ENCODE measurements around the gene HNF4A. TPM values are rescaled to one million over a fixed set of nuclear protein-coding genes. Genes with fewer than 3 reads are reported as not detected.

HNF4A gene
- total RNA-seq, 1 experiment from 2014 or later, result 0.13 TPM

- POLR2A ChIA-PET (ENCODE audit: unreplicated experiment), result no interaction called here
- Histone ChIP-seq H3K79me2 (ENCODE audit: low read depth) (no peaks in the 10 kb centered on the region), H3K9me3 (ENCODE audit: insufficient read depth, low read depth) (no peaks in the 10 kb centered on the region), H3K4me2 (no peak overlapping the region), H3K4me1 (replicated peaks; ENCODE audit: insufficient read depth) (no peaks in the 10 kb centered on the region), H3K36me3 (ENCODE audit: low read depth) (no peaks in the 10 kb centered on the region), H4K20me1 (ENCODE audit: insufficient read depth) (no peaks in the 10 kb centered on the region), H3F3A (ENCODE audit: insufficient read depth, low read depth) (no peaks in the 10 kb centered on the region), H3K4me3 (no peak overlapping the region), H3K27ac (no peak overlapping the region), H3K9me2 (ENCODE audit: insufficient read depth) (no peaks in the 10 kb centered on the region), H3K27me3 (ENCODE audit: insufficient read depth, low read depth) (peaks cover 25% of the 10 kb centered on the region; the same call in 1 of the 2 replicates), H2AFZ (no peak overlapping the region)
- intact Hi-C loops (cut with micrococcal nuclease; ENCODE audit: unreplicated experiment), result no loop called here
- TF ChIP-seq CTCF (conservative IDR thresholded peaks at IDR 0.05) (no peak), EZH2 (IDR thresholded peaks at IDR 0.05; ENCODE audit: low read depth) (no peak)
- CTCF ChIA-PET, result no interaction called here
- BruUV-seq (replicated peaks), result no TSS peak
- no peak for DNase-seq
Observed at GRCh38 chr20:44336086-44336485, 19.4 kb upstream of the HNF4A start.

- BruUV-seq (replicated peaks), result no TSS peak
- ChIA-PET POLR2A (ENCODE audit: unreplicated experiment) (no interaction called here), CTCF (no interaction called here)
- no peaks in the 10 kb centered on the region for H4K20me1 ChIP-seq (ENCODE audit: insufficient read depth)
- TF ChIP-seq CTCF (conservative IDR thresholded peaks at IDR 0.05), result no peak
- no peak for TF ChIP-seq EZH2 (IDR thresholded peaks at IDR 0.05; ENCODE audit: low read depth)
- H3K27ac ChIP-seq, result no peak within 1 kb of the TSS
- no peaks in the 10 kb centered on the region for H3K79me2 ChIP-seq (ENCODE audit: low read depth)
- peaks cover 25% of the 10 kb centered on the region; the same call in 1 of the 2 replicates for H3K27me3 ChIP-seq (ENCODE audit: insufficient read depth, low read depth)
- DNase-seq, result no peak
- no peaks in the 10 kb centered on the region for H3K9me2 ChIP-seq (ENCODE audit: insufficient read depth)
- no peak within 1 kb of the TSS for H3K4me2 ChIP-seq
- no peaks in the 10 kb centered on the region for H3K36me3 ChIP-seq (ENCODE audit: low read depth)
- H3F3A ChIP-seq (ENCODE audit: insufficient read depth, low read depth), result no peaks in the 10 kb centered on the region
- no peak within 1 kb of the TSS for H2AFZ ChIP-seq
- H3K4me1 ChIP-seq (replicated peaks; ENCODE audit: insufficient read depth), result no peaks in the 10 kb centered on the region
- H3K4me3 ChIP-seq, result no peak within 1 kb of the TSS
- H3K9me3 ChIP-seq (ENCODE audit: insufficient read depth, low read depth), result no peaks in the 10 kb centered on the region
- intact Hi-C loops (cut with micrococcal nuclease; ENCODE audit: unreplicated experiment), result no loop called here
Observed at GRCh38 chr20:44336725-44337380, 18.6 kb upstream of the HNF4A start, which contains the start of gene R3HDML. Gene R3HDML, plus strand, starts transcription at chr20:44337043. Its CDS starts 115 bp downstream, at chr20:44337158.

- Histone ChIP-seq H3K4me2 (no peak overlapping the region), H3K9me3 (ENCODE audit: insufficient read depth, low read depth) (no peaks in the 10 kb centered on the region), H2AFZ (no peak overlapping the region), H3K79me2 (ENCODE audit: low read depth) (no peaks in the 10 kb centered on the region), H3K4me3 (no peak overlapping the region), H3K4me1 (replicated peaks; ENCODE audit: insufficient read depth) (no peaks in the 10 kb centered on the region), H3F3A (ENCODE audit: insufficient read depth, low read depth) (no peaks in the 10 kb centered on the region), H3K9me2 (ENCODE audit: insufficient read depth) (no peaks in the 10 kb centered on the region), H3K27ac (no peak overlapping the region), H3K27me3 (ENCODE audit: insufficient read depth, low read depth) (peaks cover 13% of the 10 kb centered on the region; the same call in 1 of the 2 replicates), H3K36me3 (ENCODE audit: low read depth) (no peaks in the 10 kb centered on the region), H4K20me1 (ENCODE audit: insufficient read depth) (no peaks in the 10 kb centered on the region)
- POLR2A ChIA-PET (ENCODE audit: unreplicated experiment), result no interaction called here
- TF ChIP-seq EZH2 (IDR thresholded peaks at IDR 0.05; ENCODE audit: low read depth) (no peak), CTCF (conservative IDR thresholded peaks at IDR 0.05) (no peak)
- intact Hi-C loops (cut with micrococcal nuclease; ENCODE audit: unreplicated experiment), result no loop called here
- CTCF ChIA-PET, result no interaction called here
- BruUV-seq (replicated peaks), result no TSS peak
- DNase-seq, result no peak
Observed at GRCh38 chr20:44342248-44342647, 13.3 kb upstream of the HNF4A start.

Data from PC-9 (cell line).